Adrenal gland (tissue), 5 donors: Measurements from ENCODE around the gene PLEKHA5.

Experiments used
- CTCF ChIP-seq, 6 experiments: fragments of 450-650 bp in 4 of 6; fragments of 200-600 bp in 2 of 6; sonication (generic) in 1 of 6; IDR thresholded peaks; 1 replicate in 5 of 6; 2 replicates in 1 of 6; pipeline versions ENCODE4 v1.5.1 to v1.8.0; 2016 to 2021; ENCODE audit warnings: antibody characterized with exemption in 6 of 6, mild to moderate bottlenecking in 2 of 6, moderate library complexity in 1 of 6
- POLR2A ChIP-seq, 2 donors: fragments of 450-650 bp; IDR thresholded peaks; one replicate each; pipeline ENCODE4 v1.6.1; 2017; ENCODE audit warnings: antibody characterized with exemption in 2 of 2, mild to moderate bottlenecking in 2 of 2, moderate library complexity in 1 of 2
- donor health status: DM: no; HTN: no; CAD: no.

- TF ChIP-seq CTCF (IDR thresholded peaks at IDR 0.05) (no peak), POLR2A (IDR thresholded peaks at IDR 0.05) (no peak)
These were observed 172.2 kb downstream of the PLEKHA5 start for GRCh38 chr12:19301688-19302087.
